Prostate gland (tissue), 2 donors: ENCODE results near the gene SCMH1.

Source experiments
- POLR2A ChIP-seq: fragments of 450-650 bp; IDR thresholded peaks from one replicate; pipeline ENCODE4 v1.6.1; 2016; ENCODE audit warnings: antibody characterized with exemption, mild to moderate bottlenecking
- TF ChIP-seq, protein P1 (sequence below), 4 experiments: fragments of 200-600 bp in 2 of 4; fragments of 450-650 bp in 2 of 4; sonication (generic) in 2 of 4; IDR thresholded peaks; 1 replicate in 3 of 4; 2 replicates in 1 of 4; pipeline ENCODE4 v1.5.1; 2016 to 2019; ENCODE audit warnings: antibody characterized with exemption in 4 of 4, mild to moderate bottlenecking in 2 of 4, moderate library complexity in 2 of 4

GRCh38 chr1:40997096-40997495 is 245.0 kb downstream of the SCMH1 start:
- TF ChIP-seq, protein P1, sequence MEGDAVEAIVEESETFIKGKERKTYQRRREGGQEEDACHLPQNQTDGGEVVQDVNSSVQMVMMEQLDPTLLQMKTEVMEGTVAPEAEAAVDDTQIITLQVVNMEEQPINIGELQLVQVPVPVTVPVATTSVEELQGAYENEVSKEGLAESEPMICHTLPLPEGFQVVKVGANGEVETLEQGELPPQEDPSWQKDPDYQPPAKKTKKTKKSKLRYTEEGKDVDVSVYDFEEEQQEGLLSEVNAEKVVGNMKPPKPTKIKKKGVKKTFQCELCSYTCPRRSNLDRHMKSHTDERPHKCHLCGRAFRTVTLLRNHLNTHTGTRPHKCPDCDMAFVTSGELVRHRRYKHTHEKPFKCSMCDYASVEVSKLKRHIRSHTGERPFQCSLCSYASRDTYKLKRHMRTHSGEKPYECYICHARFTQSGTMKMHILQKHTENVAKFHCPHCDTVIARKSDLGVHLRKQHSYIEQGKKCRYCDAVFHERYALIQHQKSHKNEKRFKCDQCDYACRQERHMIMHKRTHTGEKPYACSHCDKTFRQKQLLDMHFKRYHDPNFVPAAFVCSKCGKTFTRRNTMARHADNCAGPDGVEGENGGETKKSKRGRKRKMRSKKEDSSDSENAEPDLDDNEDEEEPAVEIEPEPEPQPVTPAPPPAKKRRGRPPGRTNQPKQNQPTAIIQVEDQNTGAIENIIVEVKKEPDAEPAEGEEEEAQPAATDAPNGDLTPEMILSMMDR (IDR thresholded peaks at IDR 0.05): no peak
- no peak for TF ChIP-seq POLR2A
